DMS53 treated with DMSO at 0.1 percent for 48 hours (cell line): ENCODE results near the gene DDIT3.
"Not testable (repeated sequence)": the region's sequence is repeated elsewhere in the genome, so short reads cannot be mapped to it uniquely, and the experiment has no call there.

Experiments used
- DNase-seq: peaks from one replicate; lab custom pipeline; 2025; ENCODE audit not compliant: unreplicated experiment; lab: John Stamatoyannopoulos, UW

The DDIT3 gene, protein sequence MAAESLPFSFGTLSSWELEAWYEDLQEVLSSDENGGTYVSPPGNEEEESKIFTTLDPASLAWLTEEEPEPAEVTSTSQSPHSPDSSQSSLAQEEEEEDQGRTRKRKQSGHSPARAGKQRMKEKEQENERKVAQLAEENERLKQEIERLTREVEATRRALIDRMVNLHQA

GRCh38 chr12:57520053-57520818, at the start of gene DDIT3:
TSS of gene DDIT3 (minus strand) at chr12:57520514. CDS start at chr12:57517406, 3,108 bp downstream.
- DNase-seq = peak; percentile 97

DNA sequence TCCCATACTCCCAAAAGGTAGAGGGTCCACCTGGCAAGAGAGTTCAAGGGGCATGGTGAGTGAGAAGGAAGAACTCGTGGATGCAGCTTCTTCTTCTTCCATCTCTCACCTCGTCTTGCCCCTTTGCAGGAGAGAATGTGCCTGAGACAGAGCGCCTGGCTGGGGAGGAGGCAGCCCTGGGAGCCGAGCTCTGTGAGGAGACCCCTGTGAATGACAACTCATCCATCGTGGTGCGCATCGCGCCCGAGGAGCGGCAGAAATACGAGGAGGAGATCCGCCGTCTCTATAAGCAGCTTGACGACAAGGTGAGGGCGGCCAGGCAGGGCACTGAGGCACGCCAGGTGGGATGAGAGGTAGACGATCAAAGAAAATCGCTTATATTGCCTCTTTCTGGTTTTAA, 49.5 kb upstream of the DDIT3 start:
- DNase-seq = no peak

- DNase-seq = no peak
Measured at GRCh38 chr12:57568838-57569237, 48.5 kb upstream of the DDIT3 start.

- no peak for DNase-seq
Measured at GRCh38 chr12:57564178-57564740, 43.9 kb upstream of the DDIT3 start.

GRCh38 chr12:57563358-57563757, 43.0 kb upstream of the DDIT3 start:
- DNase-seq = no peak

DNA sequence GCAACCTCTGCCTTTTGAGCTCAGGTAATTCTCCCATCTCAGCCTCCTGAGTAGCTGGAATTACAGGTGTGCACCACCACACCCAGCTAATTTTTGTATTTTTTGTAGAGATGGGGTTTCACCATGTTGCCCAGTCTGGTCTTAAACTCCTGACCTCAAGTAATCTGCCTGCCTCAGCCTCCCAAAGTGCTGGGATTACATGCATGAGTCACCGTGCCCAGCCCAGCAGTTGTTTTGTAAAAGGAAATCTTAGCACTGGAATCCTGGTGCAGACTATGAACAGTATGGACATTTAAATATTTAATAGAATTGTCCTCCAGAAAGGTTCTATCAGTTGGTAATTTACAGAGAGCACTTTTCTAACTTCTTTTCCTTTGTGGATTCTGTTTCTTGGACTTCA, 40.8 kb upstream of the DDIT3 start:
- not testable (repeated sequence) for DNase-seq

DNA sequence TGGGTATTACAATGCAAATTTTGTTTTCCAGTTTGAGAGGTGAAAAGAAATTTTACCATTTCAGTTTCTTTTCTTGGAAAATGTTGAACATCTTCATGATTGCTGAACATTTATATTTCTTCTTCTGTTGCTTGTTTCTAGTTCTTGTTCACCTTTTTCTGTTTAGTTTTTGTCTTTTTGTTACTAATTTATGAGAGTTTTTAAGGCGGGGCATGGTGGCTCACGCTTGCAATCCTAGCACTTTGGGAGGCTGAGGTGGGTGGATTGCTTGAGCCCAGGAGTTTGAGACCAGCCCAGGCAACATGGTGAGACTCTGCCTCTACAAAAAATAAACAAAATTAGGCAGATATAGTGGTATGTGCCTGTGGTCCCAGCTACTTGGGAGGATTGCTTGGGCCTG, 40.2 kb upstream of the DDIT3 start:
- no peak for DNase-seq

- no peak for DNase-seq
Measured at GRCh38 chr12:57558864-57559263, 38.5 kb upstream of the DDIT3 start.

- DNase-seq = no peak
Measured at GRCh38 chr12:57554897-57555296, 34.6 kb upstream of the DDIT3 start.

GRCh38 chr12:57554453-57554852, 34.1 kb upstream of the DDIT3 start:
- DNase-seq = no peak

GRCh38 chr12:57553343-57554202, 33.3 kb upstream of the DDIT3 start:
- no peak for DNase-seq

DNA sequence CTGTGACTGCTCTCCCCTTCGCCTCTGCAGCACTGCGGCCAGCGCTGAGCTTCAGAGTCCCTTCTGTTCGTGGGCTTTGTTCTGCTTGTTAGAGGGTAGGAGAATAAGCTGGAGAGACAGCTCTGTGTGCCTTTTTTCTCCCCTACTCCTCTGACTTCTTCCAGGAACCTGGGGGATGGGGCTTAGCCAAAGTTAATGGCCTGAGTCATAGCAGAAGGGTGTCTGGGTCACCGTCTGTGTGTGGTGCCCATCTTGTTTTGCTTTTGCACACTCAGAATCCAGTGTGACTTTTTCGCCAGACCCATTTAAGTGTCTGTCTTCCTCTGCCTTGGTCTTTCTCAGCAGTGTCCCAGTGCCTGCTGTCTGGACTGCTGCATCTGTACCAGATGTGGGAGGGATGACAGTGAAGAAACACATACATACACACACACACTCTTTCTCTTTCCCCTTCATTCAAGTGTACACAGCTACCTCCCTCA, 32.6 kb upstream of the DDIT3 start:
- DNase-seq = no peak

- no peak for DNase-seq
Measured at GRCh38 chr12:57552306-57552651, 32.0 kb upstream of the DDIT3 start.

- DNase-seq = no peak
Measured at GRCh38 chr12:57551637-57552305, 31.5 kb upstream of the DDIT3 start.

GRCh38 chr12:57550641-57551549, 30.6 kb upstream of the DDIT3 start:
- no peak for DNase-seq

GRCh38 chr12:57549909-57550640, 29.8 kb upstream of the DDIT3 start, which contains the start of gene KIF5A:
TSS of gene KIF5A (plus strand) at chr12:57550044. CDS start at chr12:57550272, 228 bp downstream.
- no peak for DNase-seq

DNA sequence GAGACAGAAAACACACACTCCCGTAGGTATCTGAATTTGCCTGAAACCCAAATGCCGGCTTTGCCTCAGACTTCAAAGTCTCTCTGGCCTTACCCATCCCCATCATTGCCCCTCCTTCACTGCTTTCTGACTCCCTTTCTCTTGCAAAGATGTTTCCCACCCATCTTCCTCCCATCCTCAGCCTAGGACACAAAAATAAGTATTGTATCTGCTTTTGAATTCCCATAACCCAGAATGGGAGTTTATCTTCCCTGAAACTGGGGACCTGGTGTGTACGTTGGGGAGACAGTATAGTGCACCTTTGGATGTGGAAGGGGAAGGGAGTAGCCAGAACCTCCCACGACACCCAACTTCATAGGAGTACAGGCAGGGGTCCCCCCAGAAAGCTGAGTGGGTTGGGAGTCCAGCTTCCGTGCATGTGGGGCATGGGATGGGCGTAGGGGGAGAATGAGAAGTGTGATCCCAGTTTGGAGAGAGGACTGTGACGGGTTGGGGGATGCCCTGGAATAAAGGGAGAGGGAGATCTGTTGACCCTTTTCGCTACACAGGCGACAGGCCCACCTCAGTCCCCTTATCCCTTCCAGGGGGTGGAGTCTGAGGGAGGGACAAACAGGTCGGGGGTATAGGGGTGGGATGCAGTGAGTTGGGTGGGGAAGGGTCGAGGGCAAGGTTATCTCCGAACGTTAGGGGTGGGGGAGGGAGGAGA, 29.0 kb upstream of the DDIT3 start:
- DNase-seq = no peak

DNA sequence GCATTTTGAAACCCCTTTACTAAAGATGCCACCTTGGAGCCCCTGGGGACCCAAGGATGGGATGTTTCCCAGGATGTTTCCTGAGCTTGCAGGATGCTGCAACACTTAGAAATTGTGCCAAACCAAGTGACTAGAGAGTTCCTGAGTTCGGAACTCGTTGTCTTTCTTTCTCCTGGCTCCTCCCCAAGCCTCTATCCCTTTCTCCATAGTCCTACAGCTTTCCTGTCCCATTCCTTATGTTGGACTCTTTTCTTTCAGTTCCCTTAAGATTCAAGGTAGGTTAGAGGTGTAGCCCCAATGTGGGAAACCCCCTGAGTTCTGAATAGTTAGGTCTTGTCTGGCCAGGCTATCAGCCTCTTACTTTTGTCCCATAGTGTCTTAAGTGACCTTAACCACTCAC, 28.2 kb upstream of the DDIT3 start:
- no peak for DNase-seq

DNA sequence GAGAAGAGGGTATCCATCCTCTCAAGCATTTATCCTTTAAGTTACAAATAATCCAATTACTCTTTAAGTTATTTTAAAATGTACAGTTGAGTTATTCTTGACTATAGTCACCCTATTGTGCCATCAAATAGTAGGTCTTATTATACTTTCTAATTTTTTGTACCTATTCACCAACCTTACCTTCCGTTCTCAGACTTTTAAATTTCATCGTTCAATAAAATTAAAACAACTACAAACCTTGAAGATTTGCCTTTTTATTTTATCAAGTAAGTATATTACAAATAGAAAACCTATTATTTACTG, 27.6 kb upstream of the DDIT3 start:
- no peak for DNase-seq
